Skin epidermis (tissue), 12 donors: ENCODE measurements around the gene FBXL17.

Experiments
- H3K27ac ChIP-seq, 21 experiments: fragments of 200-600 bp; sonication (generic) in 11 of 21; one replicate each; pipeline ENCODE4 v1.5.0; 2020; ENCODE audit warnings: mild to moderate bottlenecking in 3 of 21, inconsistent platforms in 2 of 21, moderate library complexity in 2 of 21
- H3K4me3 ChIP-seq, 7 experiments: fragments of 200-600 bp; sonication (generic) in 2 of 7; one replicate each; pipeline ENCODE4 v1.5.0; 2020; ENCODE audit warnings: inconsistent platforms in 2 of 7, mild to moderate bottlenecking in 2 of 7, moderate library complexity in 1 of 7

Gene FBXL17

DNA sequence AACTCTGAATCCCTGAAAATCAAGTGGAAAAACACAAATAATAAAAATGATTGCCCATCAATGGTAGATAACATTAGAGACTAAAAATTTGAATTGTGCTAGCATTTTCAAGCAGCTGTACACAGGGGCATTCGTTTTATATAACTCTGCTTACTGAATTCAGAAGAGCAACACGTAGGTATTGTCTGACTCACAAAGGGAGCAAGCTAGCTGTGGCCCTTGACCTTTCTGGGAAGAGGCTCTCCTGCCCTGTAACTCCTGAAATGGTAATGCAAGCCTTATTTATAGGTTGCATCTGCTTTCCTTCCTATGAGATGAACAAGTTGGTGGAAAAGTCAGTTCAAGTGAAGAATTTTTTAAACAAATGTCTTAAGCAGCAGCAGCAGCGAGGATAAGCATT is 492.5 kb downstream of the FBXL17 start:
- Histone ChIP-seq H3K4me3 (no peak overlapping the region), H3K27ac (no peak overlapping the region)

DNA sequence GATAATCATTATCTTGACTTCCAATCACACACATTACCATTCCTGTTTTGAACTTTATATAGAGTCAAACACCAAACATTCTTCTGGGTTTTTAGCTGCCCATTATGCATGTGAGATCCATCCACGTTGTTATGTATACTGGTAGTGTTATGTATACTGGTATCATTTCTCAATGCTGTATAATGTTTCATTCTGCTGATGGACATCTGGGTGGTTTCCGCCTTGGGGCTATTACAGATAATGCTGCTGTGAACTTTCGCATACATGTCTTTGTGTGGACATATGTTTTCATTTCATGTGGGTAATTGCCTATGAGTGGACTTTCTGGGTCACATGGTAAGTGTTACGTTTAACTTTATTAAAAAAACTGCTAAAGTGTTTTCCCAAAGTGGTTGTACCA is 493.4 kb downstream of the FBXL17 start:
- H3K4me3 ChIP-seq, result no peak overlapping the region
- H3K27ac ChIP-seq, result no peak overlapping the region

DNA sequence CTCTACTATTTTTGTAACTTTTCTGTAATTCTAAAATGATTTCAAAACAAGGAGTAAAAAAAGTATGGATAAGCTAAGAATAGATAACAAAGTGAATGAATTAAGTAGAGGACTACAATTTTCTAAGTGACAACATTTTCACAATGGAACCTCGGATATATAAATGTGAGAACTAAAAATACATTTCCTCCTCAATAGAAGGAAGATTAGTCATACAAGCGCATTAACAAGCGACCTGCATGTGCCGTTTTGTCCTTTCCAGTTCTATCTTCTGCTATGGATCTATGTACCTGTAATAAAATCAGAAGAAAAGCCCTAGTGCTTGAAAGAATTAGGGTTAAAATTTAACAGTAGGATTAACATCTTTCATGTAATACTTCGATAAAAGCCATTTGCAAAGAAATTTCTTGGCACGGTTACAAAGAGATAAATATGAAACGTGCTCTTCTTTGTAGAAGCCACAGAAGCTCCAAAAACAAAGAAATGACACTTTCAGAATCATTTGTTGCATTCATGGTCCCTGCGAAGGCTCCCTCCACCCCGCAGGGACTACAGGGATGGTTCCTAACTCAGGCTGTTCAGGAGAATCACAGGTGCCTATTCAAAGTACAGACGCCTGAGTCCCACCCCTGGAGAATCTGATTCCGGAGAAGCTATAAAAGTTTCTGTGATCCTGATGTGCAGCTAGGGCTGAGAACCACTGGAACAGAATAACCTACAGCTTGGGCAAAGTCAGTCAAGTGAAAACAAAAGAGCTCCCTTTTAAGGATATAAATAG is 494.5 kb downstream of the FBXL17 start:
- no peak overlapping the region for H3K27ac ChIP-seq
- no peak overlapping the region for H3K4me3 ChIP-seq

DNA sequence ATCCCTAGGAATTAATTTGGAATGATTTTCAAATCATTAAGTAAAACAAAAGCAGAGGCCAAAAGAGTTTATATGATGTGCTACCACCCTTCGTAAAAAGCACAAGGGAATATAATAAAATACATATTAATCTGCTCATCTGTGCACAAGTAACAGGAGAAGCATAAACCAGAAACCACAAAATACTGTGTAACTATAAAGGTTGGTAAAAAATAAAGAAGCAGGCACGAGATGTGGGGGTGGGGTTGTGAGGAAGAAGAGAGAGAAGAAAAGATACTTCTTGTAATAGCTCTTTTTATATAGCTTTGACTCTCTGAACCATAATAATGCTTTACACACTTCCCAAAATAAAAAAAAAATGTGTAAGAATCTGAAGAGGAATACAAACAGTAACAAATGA is 496.3 kb downstream of the FBXL17 start:
- Histone ChIP-seq H3K27ac (no peak overlapping the region), H3K4me3 (no peak overlapping the region)

DNA sequence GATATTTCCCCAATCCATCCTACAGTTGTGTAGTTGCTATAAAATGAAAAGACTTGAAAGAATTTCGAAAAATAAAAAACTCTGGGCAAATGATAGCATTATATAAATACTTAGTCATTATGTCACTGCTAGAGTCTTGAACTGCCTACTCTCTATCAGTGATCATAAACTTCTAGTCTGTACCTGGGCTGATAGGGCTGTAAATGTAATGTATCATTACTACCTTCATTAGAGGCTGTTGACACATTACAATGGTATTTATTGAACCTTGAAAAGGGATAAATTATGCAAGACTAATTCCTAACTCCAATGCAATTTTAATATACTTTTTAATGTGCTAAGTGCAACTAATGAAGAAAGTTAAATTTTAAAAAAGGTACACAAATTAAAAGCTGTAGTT is 497.0 kb downstream of the FBXL17 start:
- no peak overlapping the region for H3K27ac ChIP-seq
- no peak overlapping the region for H3K4me3 ChIP-seq

DNA sequence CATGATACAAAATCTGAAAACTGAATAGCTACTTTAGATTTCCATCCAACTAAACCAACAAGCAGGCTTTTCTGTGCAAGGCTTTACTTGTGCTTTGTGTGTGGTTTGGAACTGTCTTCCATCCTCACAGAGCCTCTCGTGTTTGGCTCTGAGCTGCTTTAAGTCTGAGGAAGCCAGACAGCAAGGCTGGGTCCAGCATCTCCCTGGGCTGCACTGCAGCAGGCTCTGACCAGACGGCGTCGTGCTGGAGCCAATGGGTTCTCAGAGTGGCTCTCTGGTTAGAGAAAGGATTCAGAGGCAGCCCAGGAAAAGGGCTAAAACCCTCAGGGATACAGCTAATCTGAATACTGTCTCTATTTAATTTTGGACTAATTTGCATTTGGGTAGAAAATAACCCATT is 503.2 kb downstream of the FBXL17 start:
- H3K27ac ChIP-seq, result no peak overlapping the region
- H3K4me3 ChIP-seq, result no peak overlapping the region

DNA sequence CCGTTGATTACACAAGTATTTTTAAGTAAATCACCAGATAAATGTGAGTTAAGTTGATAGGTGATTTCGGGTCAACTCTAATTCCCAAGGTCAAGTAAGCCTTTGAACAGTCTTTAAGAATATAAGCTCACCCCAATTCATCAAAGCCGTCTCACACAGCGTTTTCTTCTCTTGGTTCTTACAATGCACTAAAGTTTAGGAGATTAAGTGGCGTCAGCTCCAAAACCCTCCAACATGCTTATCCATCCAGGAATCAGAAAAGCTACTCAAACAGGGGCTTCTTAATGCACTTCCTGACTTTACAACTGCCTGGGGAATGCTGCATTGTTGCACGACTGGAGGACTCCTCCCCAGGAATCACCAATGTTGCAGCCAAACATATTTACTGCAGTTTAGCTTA is 505.0 kb downstream of the FBXL17 start:
- no peak overlapping the region for H3K4me3 ChIP-seq
- no peak overlapping the region for H3K27ac ChIP-seq

DNA sequence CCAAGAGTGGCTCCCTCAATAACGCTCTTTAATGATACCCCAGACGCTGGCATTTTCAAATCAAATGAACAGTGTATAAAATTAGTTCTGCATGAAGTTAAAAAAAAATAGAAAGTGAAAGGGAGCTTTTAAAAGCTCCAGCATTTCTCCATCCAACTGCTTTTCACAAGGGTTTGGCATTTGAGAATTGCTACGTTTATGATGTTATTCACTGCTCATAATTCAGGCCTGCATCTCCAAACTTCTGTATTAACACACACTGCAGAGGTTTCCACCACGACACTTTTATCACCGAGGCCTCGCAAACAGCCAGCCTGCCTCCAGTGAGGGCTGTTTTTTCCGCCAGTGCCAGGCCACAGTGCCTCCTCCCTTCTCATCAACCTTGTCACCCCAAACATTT is 505.6 kb downstream of the FBXL17 start:
- no peak overlapping the region for H3K4me3 ChIP-seq
- peak overlapping the region in 1 of 21 experiments; percentile 4 for H3K27ac ChIP-seq

DNA sequence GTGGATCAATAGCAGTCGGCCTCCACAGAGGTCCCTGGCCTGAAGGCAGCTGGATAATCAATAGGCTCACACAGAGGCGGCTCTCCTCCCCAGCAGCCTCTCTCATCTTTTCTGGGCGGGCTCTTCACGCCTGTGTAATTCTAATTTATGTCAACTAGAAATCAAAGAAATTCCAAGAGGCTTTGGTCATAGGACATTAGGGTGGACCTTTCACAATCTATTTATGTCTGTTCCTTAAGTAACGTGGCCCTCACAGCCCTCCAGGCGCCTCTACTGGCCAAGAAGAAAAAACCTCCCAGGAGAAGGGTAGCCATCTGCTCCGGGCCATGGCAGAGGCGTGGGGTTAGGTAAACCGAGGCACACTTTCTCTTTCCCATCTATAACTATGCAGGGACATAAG is 506.1 kb downstream of the FBXL17 start:
- peak overlapping the region in 1 of 21 experiments; percentile 4 for H3K27ac ChIP-seq
- no peak overlapping the region for H3K4me3 ChIP-seq

DNA sequence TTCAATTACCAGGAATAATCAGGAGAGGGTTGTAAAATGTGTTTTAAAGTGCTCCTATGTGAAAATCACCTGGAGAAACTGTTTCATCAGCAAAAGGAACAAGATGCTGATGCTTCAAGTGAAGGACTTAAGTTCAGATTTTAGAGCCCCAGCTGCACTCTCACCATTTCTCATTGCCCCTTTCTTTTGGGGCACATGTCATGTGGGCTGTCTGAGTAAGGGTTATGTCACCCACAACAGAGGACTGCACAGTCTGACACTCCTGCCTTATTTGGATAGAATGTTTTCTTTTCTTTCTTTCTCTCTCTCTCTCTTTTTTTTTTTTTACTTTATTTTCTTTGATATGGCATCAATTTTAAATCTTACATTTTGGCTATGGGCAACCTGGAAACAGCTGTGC is 507.1 kb downstream of the FBXL17 start:
- H3K27ac ChIP-seq, result no peak overlapping the region
- no peak overlapping the region for H3K4me3 ChIP-seq

DNA sequence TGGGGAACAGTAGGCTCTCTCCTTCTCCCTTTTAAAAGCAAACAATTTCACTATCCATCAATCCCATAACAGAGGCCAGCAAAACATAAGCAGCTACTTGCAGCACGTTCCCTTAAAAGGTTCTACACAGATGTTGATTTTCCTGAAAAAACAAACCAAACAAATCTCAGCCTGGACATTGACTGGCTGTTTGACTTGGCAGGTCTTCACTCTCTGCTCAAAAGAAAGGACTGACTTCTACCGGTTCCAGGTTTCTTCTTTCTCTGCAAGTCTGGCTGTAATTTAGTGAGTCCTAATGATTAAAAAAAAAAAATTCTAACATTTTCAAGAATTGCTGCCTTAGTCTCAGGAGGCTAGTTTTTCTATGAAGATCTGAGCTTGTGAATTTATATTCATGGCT is 508.0 kb downstream of the FBXL17 start:
- no peak overlapping the region for H3K27ac ChIP-seq
- H3K4me3 ChIP-seq, result no peak overlapping the region

DNA sequence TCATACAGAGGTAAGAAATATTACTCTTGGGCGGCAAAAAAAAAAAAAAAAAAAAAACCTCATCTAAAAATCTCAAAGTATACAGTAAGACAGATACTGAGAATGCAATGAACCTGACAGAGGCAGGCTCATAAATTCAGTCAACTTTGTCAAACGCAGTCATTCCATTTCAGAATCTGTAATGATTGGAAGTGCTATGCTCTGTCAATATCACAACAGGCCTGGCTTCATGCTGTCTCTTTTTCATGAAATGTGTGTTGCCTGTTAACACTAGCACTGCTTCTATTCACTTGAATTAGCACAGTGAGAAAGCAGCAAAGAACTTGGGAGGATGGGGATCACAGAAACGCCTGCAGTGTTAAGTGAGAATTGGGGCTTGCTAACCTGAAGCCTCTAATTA is 510.9 kb downstream of the FBXL17 start:
- Histone ChIP-seq H3K27ac (no peak overlapping the region), H3K4me3 (no peak overlapping the region)

DNA sequence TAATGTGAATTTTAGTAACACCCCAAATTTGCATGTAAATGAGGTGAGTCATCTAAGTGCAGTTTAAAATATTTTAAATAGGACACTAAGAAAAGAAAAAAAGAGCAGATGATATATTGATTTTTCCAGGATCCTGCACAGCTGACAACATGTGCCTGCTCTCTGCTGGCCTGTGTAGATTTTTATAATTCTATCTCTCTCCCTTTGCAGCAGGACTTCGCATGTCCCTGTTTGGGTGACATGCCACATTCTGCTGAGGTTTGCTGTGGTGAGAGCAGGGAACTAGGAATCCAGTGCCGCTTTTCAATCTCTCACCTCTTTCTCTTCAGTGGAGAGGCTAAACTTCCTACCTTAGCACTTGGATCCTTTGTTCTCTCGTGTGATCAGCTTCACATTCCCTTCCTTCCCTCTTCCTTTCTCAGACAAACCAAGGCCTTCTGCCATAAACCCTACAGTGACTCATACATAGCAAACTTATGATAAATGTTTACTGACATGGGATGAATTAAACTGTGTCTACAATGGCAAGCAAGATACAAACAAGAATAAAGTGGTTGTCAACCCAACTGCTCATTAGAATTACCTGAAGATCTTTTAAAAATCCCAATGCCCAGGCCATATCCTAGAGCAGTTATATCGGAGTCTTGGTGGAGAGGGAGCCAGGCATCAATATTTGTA is 512.3 kb downstream of the FBXL17 start:
- Histone ChIP-seq H3K4me3 (no peak overlapping the region), H3K27ac (peak overlapping the region in 1 of 21 experiments; percentile 15)

DNA sequence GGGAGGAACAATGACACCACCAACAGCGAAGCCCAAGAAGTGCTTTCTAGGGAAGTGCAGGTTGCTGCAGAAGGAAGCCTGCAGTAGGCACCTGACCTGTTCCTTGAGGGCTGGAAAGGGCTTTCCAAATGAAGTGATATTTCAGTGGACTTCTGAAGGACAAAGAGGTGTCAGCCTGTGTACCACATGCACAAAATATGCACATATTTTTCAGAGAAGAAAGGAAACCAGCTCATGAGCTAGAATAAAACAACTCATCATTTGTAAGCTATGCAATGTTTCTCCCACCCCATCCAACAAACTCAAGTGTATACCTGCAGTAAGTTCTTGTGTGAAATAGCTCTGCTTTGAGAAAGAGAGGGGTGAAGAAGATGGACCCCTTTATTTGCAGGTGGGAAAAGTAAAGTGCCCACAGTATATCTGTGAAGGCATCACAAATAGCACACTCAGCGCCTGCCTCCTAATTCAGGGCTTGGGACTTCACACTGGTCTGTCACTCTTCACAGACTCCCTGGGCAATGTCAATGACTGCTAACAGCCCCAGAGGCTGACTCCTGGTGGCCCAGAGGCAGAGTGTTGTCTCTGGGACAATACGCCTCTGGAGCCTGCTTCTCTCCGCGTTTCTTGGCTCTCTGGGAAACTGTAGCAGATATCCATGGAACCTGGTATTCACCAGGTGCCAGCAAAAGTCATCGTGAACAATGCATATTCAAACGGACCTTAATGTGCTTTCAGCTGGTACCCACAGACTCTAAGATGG is 513.1 kb downstream of the FBXL17 start:
- Histone ChIP-seq H3K27ac (no peak overlapping the region), H3K4me3 (no peak overlapping the region)

DNA sequence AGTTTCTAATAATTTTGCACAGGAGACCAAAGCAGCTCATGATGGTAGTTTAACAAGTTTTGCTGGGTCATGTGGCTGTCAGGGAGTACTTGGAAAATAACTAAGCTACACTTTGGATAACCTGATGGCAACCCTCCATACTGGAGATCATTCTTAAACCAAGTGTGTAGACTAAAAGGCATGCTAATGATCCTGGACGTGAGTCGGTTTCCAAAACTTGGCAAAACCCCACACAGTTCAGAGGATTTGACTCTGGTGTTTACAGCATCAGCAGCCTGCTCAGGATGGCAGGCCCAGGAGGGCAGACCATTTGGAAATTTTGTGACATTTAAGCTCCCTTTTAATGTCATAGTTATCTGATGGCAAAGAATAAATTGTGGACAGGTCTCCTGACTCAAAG is 514.6 kb downstream of the FBXL17 start:
- Histone ChIP-seq H3K4me3 (no peak overlapping the region), H3K27ac (no peak overlapping the region)

DNA sequence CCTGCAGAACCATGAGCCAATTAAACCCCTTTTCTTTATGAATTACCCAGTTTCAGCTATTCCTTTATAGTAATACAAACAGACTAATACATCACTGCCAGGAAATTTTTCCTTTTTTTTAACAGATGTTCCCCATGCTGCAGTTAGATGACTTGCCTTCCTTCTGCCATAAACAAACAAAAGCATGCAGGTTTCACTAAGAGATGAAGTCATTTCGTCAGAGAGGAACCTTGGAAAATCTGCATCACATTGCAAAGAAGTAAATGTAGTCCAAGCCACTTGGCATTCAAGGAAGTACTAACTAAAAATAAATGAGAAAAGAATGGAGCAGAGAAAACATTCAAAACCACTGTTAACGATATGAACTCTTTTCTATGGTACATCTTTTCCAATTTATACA is 517.1 kb downstream of the FBXL17 start:
- Histone ChIP-seq H3K27ac (no peak overlapping the region), H3K4me3 (no peak overlapping the region)

DNA sequence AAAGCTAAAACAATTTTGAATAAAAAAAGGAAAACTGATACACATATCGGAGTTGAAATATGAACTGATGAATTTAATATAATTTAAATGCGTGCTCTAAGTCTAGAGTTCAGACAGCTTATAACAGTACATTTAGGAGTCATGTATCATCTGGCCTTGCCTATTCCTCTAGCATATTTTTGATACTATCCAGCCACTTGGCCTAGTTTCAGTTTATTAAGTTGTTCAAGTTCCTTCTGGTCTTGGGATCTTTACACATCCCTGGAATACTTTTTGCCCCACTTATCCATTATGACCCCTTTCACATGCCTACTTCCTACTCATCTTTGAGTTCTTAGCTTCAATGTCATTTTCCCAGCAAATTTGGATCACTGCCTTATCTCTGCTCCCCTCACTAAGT is 518.8 kb downstream of the FBXL17 start:
- H3K27ac ChIP-seq, result no peak overlapping the region
- H3K4me3 ChIP-seq, result no peak overlapping the region

DNA sequence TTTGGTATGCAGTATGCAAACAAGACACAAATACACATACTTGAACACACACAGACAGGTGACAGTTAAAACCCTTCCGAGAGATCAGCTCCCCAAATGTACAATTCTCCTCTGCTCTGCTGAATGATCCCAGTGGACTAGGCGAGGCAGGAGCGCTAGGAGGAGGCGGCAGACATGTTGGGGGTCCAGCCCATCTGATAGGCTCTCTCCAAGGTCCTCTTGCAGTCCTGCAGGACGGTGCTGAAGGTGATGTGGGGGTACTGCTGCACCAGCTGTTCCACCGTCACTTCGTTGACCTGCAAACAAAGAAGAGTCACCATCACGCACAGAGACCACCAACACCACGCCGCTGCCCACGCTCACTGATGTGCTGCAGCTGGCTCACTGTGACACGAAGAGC is 520.3 kb downstream of the FBXL17 start:
- no peak overlapping the region for H3K4me3 ChIP-seq
- H3K27ac ChIP-seq, result no peak overlapping the region

DNA sequence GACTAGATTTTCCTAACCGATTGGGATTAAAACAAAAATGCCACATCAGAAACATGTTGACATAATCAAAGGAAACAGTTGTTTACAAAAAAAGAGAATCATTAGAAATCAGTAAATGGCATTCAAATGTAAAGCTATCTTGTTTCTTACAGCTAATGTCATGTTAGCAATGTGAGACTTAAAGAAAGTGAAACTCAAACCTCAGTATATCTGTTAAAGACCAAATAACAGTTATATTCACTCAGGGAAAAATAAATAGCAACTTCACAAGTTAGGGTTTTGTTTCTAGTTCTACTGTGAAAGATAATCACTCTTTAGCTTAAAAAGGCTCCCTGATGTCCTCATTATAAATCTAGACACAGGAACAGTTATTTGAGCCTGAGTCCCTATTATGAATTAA is 521.9 kb downstream of the FBXL17 start:
- H3K4me3 ChIP-seq, result no peak overlapping the region
- no peak overlapping the region for H3K27ac ChIP-seq

DNA sequence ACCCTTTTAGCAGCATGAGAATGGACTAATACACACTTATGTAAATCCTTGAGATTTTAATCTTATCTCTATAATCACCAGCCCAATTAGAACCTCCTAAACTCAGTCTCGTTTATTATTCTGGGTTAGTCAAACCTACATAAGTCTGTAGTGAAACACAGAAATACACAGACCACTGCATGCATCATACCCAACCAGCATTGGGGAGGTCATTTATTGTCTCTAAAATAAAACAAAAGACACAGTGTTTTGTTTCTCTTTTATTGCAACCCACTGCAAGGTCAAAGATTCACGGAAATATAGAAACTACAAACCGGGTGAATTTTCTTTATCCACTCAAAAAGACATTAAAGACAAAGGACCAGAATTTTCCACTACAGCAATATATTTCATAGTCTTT is 523.1 kb downstream of the FBXL17 start:
- Histone ChIP-seq H3K4me3 (no peak overlapping the region), H3K27ac (no peak overlapping the region)

DNA sequence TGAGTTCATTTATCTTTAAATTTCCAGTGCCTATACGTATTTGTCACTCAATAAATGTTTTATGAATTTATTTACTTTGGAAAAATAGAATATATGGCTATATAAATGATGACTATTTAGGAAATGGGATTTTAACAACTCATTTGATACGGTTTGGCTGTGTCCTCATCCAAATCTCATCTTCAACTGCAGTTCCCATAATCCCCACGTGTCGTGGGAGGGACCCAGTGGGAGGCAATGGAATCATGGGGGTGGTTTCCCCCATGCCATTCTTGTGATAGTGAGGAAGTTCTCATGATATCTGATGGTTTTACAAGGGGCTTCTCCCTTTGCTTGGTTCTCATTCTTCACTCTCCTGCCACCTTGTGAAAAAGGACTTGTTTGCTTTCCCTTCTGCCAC is 523.6 kb downstream of the FBXL17 start:
- Histone ChIP-seq H3K27ac (no peak overlapping the region), H3K4me3 (no peak overlapping the region)
